ENCODE measurements around the gene NTRK3. TPM values are rescaled to one million over a fixed set of nuclear protein-coding genes. Genes with fewer than 3 reads are reported as not detected.

NTRK3 gene
- total RNA-seq, 2 experiments from 2014 or later: not detected

- no peaks in the 10 kb centered on the region for H3K36me3 Mint-ChIP-seq
- DNase-seq (no peak), ATAC-seq (ENCODE audit: low read depth) (no peak)
- H3K9me3 Mint-ChIP-seq: no peaks in the 10 kb centered on the region
- no peak overlapping the region for H3K27ac Mint-ChIP-seq
- POLR2A ChIA-PET: no interaction called here
- H3K4me1 Mint-ChIP-seq: no peaks in the 10 kb centered on the region
- H3K4me3 Mint-ChIP-seq: no peak overlapping the region
- H3K27me3 Mint-ChIP-seq: no peaks in the 10 kb centered on the region
Measured at GRCh38 chr15:88177451-88177850, 79.1 kb downstream of the NTRK3 start.

- H3K27me3 Mint-ChIP-seq: no peaks in the 10 kb centered on the region
- DNase-seq (no peak), ATAC-seq (ENCODE audit: low read depth) (no peak)
- no peaks in the 10 kb centered on the region for H3K4me1 Mint-ChIP-seq
- no peaks in the 10 kb centered on the region for H3K9me3 Mint-ChIP-seq
- no peaks in the 10 kb centered on the region for H3K36me3 Mint-ChIP-seq
- POLR2A ChIA-PET: no interaction called here
- no peak overlapping the region for H3K4me3 Mint-ChIP-seq
- no peak overlapping the region for H3K27ac Mint-ChIP-seq
Measured at GRCh38 chr15:88174571-88174970, 82.0 kb downstream of the NTRK3 start.

GRCh38 chr15:88166082-88166993 lies 90.2 kb downstream of the NTRK3 start:
- ATAC-seq (ENCODE audit: low read depth): peak; percentile 30
- Mint-ChIP-seq H3K36me3 (no peaks in the 10 kb centered on the region), H3K9me3 (no peaks in the 10 kb centered on the region), H3K4me1 (no peaks in the 10 kb centered on the region), H3K4me3 (no peak overlapping the region), H3K27ac (no peak overlapping the region), H3K27me3 (no peaks in the 10 kb centered on the region)
- POLR2A ChIA-PET: no interaction called here
- peak; percentile 33 for DNase-seq

- POLR2A ChIA-PET: no interaction called here
- Mint-ChIP-seq H3K27me3 (no peaks in the 10 kb centered on the region), H3K4me1 (no peaks in the 10 kb centered on the region), H3K36me3 (no peaks in the 10 kb centered on the region), H3K27ac (no peak overlapping the region), H3K4me3 (no peak overlapping the region), H3K9me3 (no peaks in the 10 kb centered on the region)
- DNase-seq: no peak
- no peak for ATAC-seq (ENCODE audit: low read depth)
Measured at GRCh38 chr15:88161636-88162035, 94.9 kb downstream of the NTRK3 start.

GRCh38 chr15:88155310-88155709 lies 101.2 kb downstream of the NTRK3 start:
- H3K36me3 Mint-ChIP-seq: no peaks in the 10 kb centered on the region
- H3K27me3 Mint-ChIP-seq: no peaks in the 10 kb centered on the region
- DNase-seq (no peak), ATAC-seq (ENCODE audit: low read depth) (no peak)
- no peaks in the 10 kb centered on the region for H3K4me1 Mint-ChIP-seq
- H3K9me3 Mint-ChIP-seq: no peaks in the 10 kb centered on the region
- H3K27ac Mint-ChIP-seq: no peak overlapping the region
- POLR2A ChIA-PET: no interaction called here
- H3K4me3 Mint-ChIP-seq: no peak overlapping the region

- Mint-ChIP-seq H3K4me3 (no peak overlapping the region), H3K4me1 (no peaks in the 10 kb centered on the region), H3K36me3 (no peaks in the 10 kb centered on the region), H3K27me3 (no peaks in the 10 kb centered on the region), H3K9me3 (no peaks in the 10 kb centered on the region), H3K27ac (no peak overlapping the region)
- DNase-seq (no peak), ATAC-seq (ENCODE audit: low read depth) (no peak)
- POLR2A ChIA-PET: no interaction called here
Measured at GRCh38 chr15:88152672-88153071, 103.9 kb downstream of the NTRK3 start.

- DNase-seq (no peak), ATAC-seq (ENCODE audit: low read depth) (no peak)
- no peak overlapping the region for H3K4me3 Mint-ChIP-seq
- POLR2A ChIA-PET: no interaction called here
- H3K27ac Mint-ChIP-seq: no peak overlapping the region
- no peaks in the 10 kb centered on the region for H3K4me1 Mint-ChIP-seq
- no peaks in the 10 kb centered on the region for H3K36me3 Mint-ChIP-seq
- no peaks in the 10 kb centered on the region for H3K9me3 Mint-ChIP-seq
- no peaks in the 10 kb centered on the region for H3K27me3 Mint-ChIP-seq
Measured at GRCh38 chr15:88147760-88148159, 108.8 kb downstream of the NTRK3 start.

GRCh38 chr15:88144921-88145653 lies 111.5 kb downstream of the NTRK3 start:
- no peak for DNase-seq
- ATAC-seq (ENCODE audit: low read depth): no peak
- no peak overlapping the region for H3K27ac Mint-ChIP-seq
- no peaks in the 10 kb centered on the region for H3K36me3 Mint-ChIP-seq
- no peaks in the 10 kb centered on the region for H3K4me1 Mint-ChIP-seq
- no peak overlapping the region for H3K4me3 Mint-ChIP-seq
- POLR2A ChIA-PET: no interaction called here
- no peaks in the 10 kb centered on the region for H3K9me3 Mint-ChIP-seq
- no peaks in the 10 kb centered on the region for H3K27me3 Mint-ChIP-seq

- Mint-ChIP-seq H3K27ac (no peak overlapping the region), H3K9me3 (no peaks in the 10 kb centered on the region), H3K4me3 (no peak overlapping the region), H3K27me3 (no peaks in the 10 kb centered on the region), H3K36me3 (no peaks in the 10 kb centered on the region), H3K4me1 (no peaks in the 10 kb centered on the region)
- ATAC-seq (ENCODE audit: low read depth): no peak
- no peak for DNase-seq
- POLR2A ChIA-PET: no interaction called here
Measured at GRCh38 chr15:88142121-88142520, 114.4 kb downstream of the NTRK3 start.

- POLR2A ChIA-PET: no interaction called here
- Mint-ChIP-seq H3K36me3 (no peaks in the 10 kb centered on the region), H3K4me1 (no peaks in the 10 kb centered on the region), H3K4me3 (no peak overlapping the region), H3K27ac (no peak overlapping the region), H3K9me3 (no peaks in the 10 kb centered on the region), H3K27me3 (no peaks in the 10 kb centered on the region)
- ATAC-seq (ENCODE audit: low read depth) (no peak), DNase-seq (no peak)
Measured at GRCh38 chr15:88141269-88141889, 115.2 kb downstream of the NTRK3 start.

GRCh38 chr15:88140398-88140797 lies 116.1 kb downstream of the NTRK3 start:
- ATAC-seq (ENCODE audit: low read depth) (no peak), DNase-seq (no peak)
- Mint-ChIP-seq H3K4me3 (no peak overlapping the region), H3K9me3 (peaks cover 2% of the 10 kb centered on the region), H3K4me1 (no peaks in the 10 kb centered on the region), H3K27ac (no peak overlapping the region), H3K27me3 (no peaks in the 10 kb centered on the region), H3K36me3 (no peaks in the 10 kb centered on the region)
- POLR2A ChIA-PET: no interaction called here

- Mint-ChIP-seq H3K36me3 (no peaks in the 10 kb centered on the region), H3K4me1 (no peaks in the 10 kb centered on the region), H3K4me3 (no peak overlapping the region), H3K9me3 (peaks cover 2% of the 10 kb centered on the region), H3K27ac (no peak overlapping the region), H3K27me3 (no peaks in the 10 kb centered on the region)
- DNase-seq: no peak
- ATAC-seq (ENCODE audit: low read depth): no peak
- POLR2A ChIA-PET: no interaction called here
Measured at GRCh38 chr15:88139936-88140335, 116.6 kb downstream of the NTRK3 start.

- DNase-seq: no peak
- no peaks in the 10 kb centered on the region for H3K36me3 Mint-ChIP-seq
- no peaks in the 10 kb centered on the region for H3K4me1 Mint-ChIP-seq
- H3K9me3 Mint-ChIP-seq: peaks cover 2% of the 10 kb centered on the region
- POLR2A ChIA-PET: no interaction called here
- H3K4me3 Mint-ChIP-seq: no peak overlapping the region
- no peak overlapping the region for H3K27ac Mint-ChIP-seq
- ATAC-seq (ENCODE audit: low read depth): no peak
- H3K27me3 Mint-ChIP-seq: peaks cover 5% of the 10 kb centered on the region
Measured at GRCh38 chr15:88133795-88134194, 122.7 kb downstream of the NTRK3 start.

- no peak overlapping the region for H3K27ac Mint-ChIP-seq
- H3K4me3 Mint-ChIP-seq: no peak overlapping the region
- DNase-seq: no peak
- peaks cover 8% of the 10 kb centered on the region for H3K27me3 Mint-ChIP-seq
- no peaks in the 10 kb centered on the region for H3K4me1 Mint-ChIP-seq
- no peak for ATAC-seq (ENCODE audit: low read depth)
- H3K9me3 Mint-ChIP-seq: peaks cover 2% of the 10 kb centered on the region
- POLR2A ChIA-PET: no interaction called here
- no peaks in the 10 kb centered on the region for H3K36me3 Mint-ChIP-seq
Measured at GRCh38 chr15:88132499-88132898, 124.0 kb downstream of the NTRK3 start.

Data from activated naive CD8-positive, alpha-beta T cell treated with anti-CD3 and anti-CD28 coated beads, Interleukin-2, amount 10 ng/mL, durations not matched to agents 7 days and 5 days (primary cell).